Left ventricle myocardium superior (tissue), 1 donor: Measurements from ENCODE around the gene TMEM100. TPM values are rescaled to one million over a fixed set of nuclear protein-coding genes. Genes with fewer than 3 reads are reported as not detected.

Experiments used
- ATAC-seq: fragments of 200-7000 bp; cut with Tn5 transposase; one replicate; pipeline ENCODE4 v1.9.1; 2020; ENCODE audit warnings: mild to moderate bottlenecking, moderate library complexity
- DNase-seq: peaks from one replicate; pipeline ENCODE4 v3.0.0-alpha.2; 2020
- intact Hi-C: fragments of 100-400 bp; cut with micrococcal nuclease; formaldehyde crosslinking; loops from one replicate; pipeline ENCODE4 v1.11.0; 2022
- total RNA-seq: library from RNA; stranded (reverse); fragmentation: NEBNext Ultra II Directional; extraction: Animal tissue kit (Norgen Biotek cat#: 25700); gene quantifications from one replicate; pipeline ENCODE4 v1.2.1, GENCODE V29; 2021
- donor health status: DM: no; HTN: yes; CAD: no; lungs with severe emphysema.

TMEM100 gene
- total RNA-seq, 1 donor from 2014 or later, result 10.9 TPM

GRCh38 chr17:55723488-55723848 lies 804 bp upstream of the TMEM100 start:
- ATAC-seq (no peak), DNase-seq (no peak)
- intact Hi-C loops, result no loop called here

GRCh38 chr17:55722016-55722736 lies 488 bp downstream of the TMEM100 start:
- ATAC-seq (peak; percentile 5), DNase-seq (no peak)
- intact Hi-C loops, result no loop called here

- ATAC-seq, result no peak
- intact Hi-C loops, result no loop called here
Observed at GRCh38 chr17:55720919-55721836, 1.5 kb downstream of the TMEM100 start.

GRCh38 chr17:55717898-55718735 lies 4.5 kb downstream of the TMEM100 start:
- intact Hi-C loops, result loop anchor here (2.0 to 5.0 kb wide), 2 partner anchors 54 to 191 kb away; no protein-coding TSS in a partner anchor
- DNase-seq (peak; percentile 80), ATAC-seq (peak; percentile 40)

More at GRCh38 chr17:55720919-55721836, 1.5 kb downstream of the TMEM100 start:
- DNase-seq, result no peak

- intact Hi-C loops, result loop anchor here (5.0 kb wide), 1 partner anchor 55 kb away; no protein-coding TSS in a partner anchor
- ATAC-seq (no peak), DNase-seq (no peak)
Observed at GRCh38 chr17:55717432-55717831, 5.2 kb downstream of the TMEM100 start.

- intact Hi-C loops, result no loop called here
- ATAC-seq, result no peak
- no peak for DNase-seq
Observed at GRCh38 chr17:55710829-55711496, 11.7 kb downstream of the TMEM100 start.

GRCh38 chr17:55710410-55710809 lies 12.3 kb downstream of the TMEM100 start:
- intact Hi-C loops, result no loop called here
- ATAC-seq (no peak), DNase-seq (no peak)

- intact Hi-C loops, result no loop called here
- ATAC-seq, result no peak
- no peak for DNase-seq
Observed at GRCh38 chr17:55709984-55710383, 12.7 kb downstream of the TMEM100 start.

- intact Hi-C loops, result no loop called here
- no peak for ATAC-seq
Observed at GRCh38 chr17:55709440-55709839, 13.2 kb downstream of the TMEM100 start.

GRCh38 chr17:55708175-55708974 lies 14.3 kb downstream of the TMEM100 start:
- ATAC-seq (no peak), DNase-seq (no peak)
- intact Hi-C loops, result no loop called here

More at GRCh38 chr17:55709440-55709839, 13.2 kb downstream of the TMEM100 start:
- no peak for DNase-seq

GRCh38 chr17:55706808-55707773 lies 15.6 kb downstream of the TMEM100 start:
- DNase-seq (no peak), ATAC-seq (peak; percentile 11)
- intact Hi-C loops, result no loop called here

GRCh38 chr17:55705847-55706246 lies 16.8 kb downstream of the TMEM100 start:
- ATAC-seq, result no peak
- intact Hi-C loops, result no loop called here
- no peak for DNase-seq

- intact Hi-C loops, result no loop called here
- DNase-seq (no peak), ATAC-seq (no peak)
Observed at GRCh38 chr17:55704401-55704800, 18.3 kb downstream of the TMEM100 start.

GRCh38 chr17:55702150-55702549 lies 20.5 kb downstream of the TMEM100 start:
- intact Hi-C loops, result no loop called here
- no peak for DNase-seq
- no peak for ATAC-seq

GRCh38 chr17:55699181-55699860 lies 23.3 kb downstream of the TMEM100 start:
- intact Hi-C loops, result no loop called here
- peak; percentile 52 for ATAC-seq
- DNase-seq, result peak; percentile 34

- no peak for DNase-seq
- intact Hi-C loops, result no loop called here
- ATAC-seq, result no peak
Observed at GRCh38 chr17:55694286-55694910, 28.3 kb downstream of the TMEM100 start.
